Adrenal gland (tissue), 12 donors: ENCODE measurements around the gene ALPK3. TPM values are rescaled to one million over a fixed set of nuclear protein-coding genes. Genes with fewer than 3 reads are reported as not detected.

Experiments
- DNase-seq, 7 donors: peaks; one replicate each; pipeline ENCODE4 v3.0.0-alpha.2; 2019 to 2020
- H3K27ac ChIP-seq, 5 donors: fragments of 200-600 bp; sonication (generic) in 4 of 5; 1 replicate in 3 of 5; 2 replicates in 2 of 5; pipeline versions ENCODE4 v1.5.1 to v1.8.0; 2016 to 2020; ENCODE audit warnings: mild to moderate bottlenecking in 1 of 5
- H3K27me3 ChIP-seq: fragments of 200-600 bp; 2 replicates; pipeline ENCODE4 v1.8.0; 2021
- H3K36me3 ChIP-seq, 2 donors: fragments of 200-600 bp; replicated peaks in 1 of 2; 1 replicate in 1 of 2; 2 replicates in 1 of 2; pipeline versions ENCODE4 v1.5.1 to v1.8.0; 2018 to 2022
- H3K4me1 ChIP-seq, 2 donors: fragments of 200-600 bp; replicated peaks in 1 of 2; 1 replicate in 1 of 2; 2 replicates in 1 of 2; pipeline versions ENCODE4 v1.5.1 to v1.8.0; 2018 to 2021
- H3K4me3 ChIP-seq, 4 donors: fragments of 200-600 bp; sonication (generic) in 3 of 4; one replicate each; pipeline ENCODE4 v1.5.1; 2016 to 2018
- H3K9me3 ChIP-seq, 3 donors: fragments of 200-600 bp; sonication (generic) in 1 of 3; replicated peaks in 1 of 3; 1 replicate in 2 of 3; 2 replicates in 1 of 3; pipeline versions ENCODE4 v1.5.1 to v1.8.0; 2016 to 2021
- POLR2A ChIP-seq, 2 donors: fragments of 450-650 bp; IDR thresholded peaks; one replicate each; pipeline ENCODE4 v1.6.1; 2017; ENCODE audit warnings: antibody characterized with exemption in 2 of 2, mild to moderate bottlenecking in 2 of 2, moderate library complexity in 1 of 2
- WGBS, 4 donors: extraction: QIAGEN DNeasy Blood & Tissue Kit in 2 of 4; methylation state at CpG; one replicate each; pipeline versions ENCODE4 v1.1.5 to v1.1.7; 2013 to 2017; 5-methylcytosine and 5-hydroxymethylcytosine counted together
- intact Hi-C, 2 donors: fragments of 100-400 bp; cut with DNase I; formaldehyde crosslinking; loops; one replicate each; pipeline versions ENCODE4 v1.14.1 to v1.15.0; 2022 to 2023
- polyA plus RNA-seq, 3 donors: library from polyadenylated mRNA; stranded (reverse); fragments of 200-250 nt in 2 of 3; fragments of 350-450 nt in 1 of 3; fragmentation: Illumina TruSeq in 1 of 3; extraction: RNeasy Lipid Tissue Mini Kit (QIAGEN cat#74804) in 1 of 3; gene quantifications; one replicate each; pipeline ENCODE4 v1.2.3, GENCODE V29; 2013 to 2014
- total RNA-seq, 9 donors: library from RNA; depleted of rRNA in 4 of 9; stranded (reverse); fragments of >200 nt in 4 of 9; fragments of 120-200 nt in 1 of 9; fragmentation: NEBNext Ultra II Directional in 1 of 9; extraction: Animal tissue kit (Norgen Biotek cat#: 25700) in 1 of 9; gene quantifications; one replicate each; pipeline versions ENCODE4 v1.1.0 to v1.2.4, GENCODE V29; 2013 to 2023
- TF ChIP-seq, protein P1 (sequence below), 6 experiments: fragments of 450-650 bp in 4 of 6; fragments of 200-600 bp in 2 of 6; sonication (generic) in 1 of 6; IDR thresholded peaks; 1 replicate in 5 of 6; 2 replicates in 1 of 6; pipeline versions ENCODE4 v1.5.1 to v1.8.0; 2016 to 2021; ENCODE audit warnings: antibody characterized with exemption in 6 of 6, mild to moderate bottlenecking in 2 of 6, moderate library complexity in 1 of 6
- donor health status: healthy with polysubstance abuse.
- donor health status: Bipolar disorder and iron deficiency.
- donor health status: DM: yes; HTN: yes; CAD: no.
- donor health status: DM: no; HTN: no; CAD: no.
- donor health status: DM: no; HTN: no; CAD: no.
- donor health status: DM: yes; HTN: yes; CAD: no.

ALPK3 gene
- total and polyA plus RNA-seq, 12 donors = 5.8 to 39.3 (median 15.9) TPM

DNA sequence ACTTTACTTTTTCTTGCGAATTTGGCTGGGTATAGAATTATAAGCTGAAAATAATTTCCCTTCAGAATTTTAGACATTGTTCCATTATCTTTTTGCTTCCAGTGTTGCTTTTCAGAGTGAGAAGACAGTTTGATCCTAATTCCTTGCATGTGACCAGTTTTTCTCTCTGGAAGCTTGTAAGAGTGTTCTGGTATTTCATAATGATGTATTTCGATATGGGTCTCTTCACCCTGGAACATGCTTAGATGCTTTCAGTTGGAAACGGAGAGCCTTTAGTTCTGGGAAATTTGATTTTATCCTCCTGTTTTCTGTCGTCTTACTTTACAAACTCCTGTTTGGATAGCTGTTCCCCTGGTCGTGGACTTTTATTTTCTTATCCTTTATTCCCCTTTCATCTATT, 13.9 kb downstream of the ALPK3 start:
- WGBS, 4 donors = 77 to 85% (median 82%) methylated on average over 5 of the region's 5 CpGs
- H3K9me3 ChIP-seq = no peaks in the 10 kb centered on the region
- peaks cover 16 to 49% of the 10 kb centered on the region in 2 donors for H3K4me1 ChIP-seq
- intact Hi-C loops = no loop called here
- no peak for DNase-seq
- H3K4me3 ChIP-seq = no peak overlapping the region
- no peaks in the 10 kb centered on the region for H3K36me3 ChIP-seq
- H3K27me3 ChIP-seq = no peaks in the 10 kb centered on the region
- H3K27ac ChIP-seq = peak overlapping the region in 1 of 5 donors; percentile 42
- TF ChIP-seq, protein P1, sequence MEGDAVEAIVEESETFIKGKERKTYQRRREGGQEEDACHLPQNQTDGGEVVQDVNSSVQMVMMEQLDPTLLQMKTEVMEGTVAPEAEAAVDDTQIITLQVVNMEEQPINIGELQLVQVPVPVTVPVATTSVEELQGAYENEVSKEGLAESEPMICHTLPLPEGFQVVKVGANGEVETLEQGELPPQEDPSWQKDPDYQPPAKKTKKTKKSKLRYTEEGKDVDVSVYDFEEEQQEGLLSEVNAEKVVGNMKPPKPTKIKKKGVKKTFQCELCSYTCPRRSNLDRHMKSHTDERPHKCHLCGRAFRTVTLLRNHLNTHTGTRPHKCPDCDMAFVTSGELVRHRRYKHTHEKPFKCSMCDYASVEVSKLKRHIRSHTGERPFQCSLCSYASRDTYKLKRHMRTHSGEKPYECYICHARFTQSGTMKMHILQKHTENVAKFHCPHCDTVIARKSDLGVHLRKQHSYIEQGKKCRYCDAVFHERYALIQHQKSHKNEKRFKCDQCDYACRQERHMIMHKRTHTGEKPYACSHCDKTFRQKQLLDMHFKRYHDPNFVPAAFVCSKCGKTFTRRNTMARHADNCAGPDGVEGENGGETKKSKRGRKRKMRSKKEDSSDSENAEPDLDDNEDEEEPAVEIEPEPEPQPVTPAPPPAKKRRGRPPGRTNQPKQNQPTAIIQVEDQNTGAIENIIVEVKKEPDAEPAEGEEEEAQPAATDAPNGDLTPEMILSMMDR (IDR thresholded peaks at IDR 0.05) = no peak
- TF ChIP-seq POLR2A (IDR thresholded peaks at IDR 0.05) = no peak

DNA sequence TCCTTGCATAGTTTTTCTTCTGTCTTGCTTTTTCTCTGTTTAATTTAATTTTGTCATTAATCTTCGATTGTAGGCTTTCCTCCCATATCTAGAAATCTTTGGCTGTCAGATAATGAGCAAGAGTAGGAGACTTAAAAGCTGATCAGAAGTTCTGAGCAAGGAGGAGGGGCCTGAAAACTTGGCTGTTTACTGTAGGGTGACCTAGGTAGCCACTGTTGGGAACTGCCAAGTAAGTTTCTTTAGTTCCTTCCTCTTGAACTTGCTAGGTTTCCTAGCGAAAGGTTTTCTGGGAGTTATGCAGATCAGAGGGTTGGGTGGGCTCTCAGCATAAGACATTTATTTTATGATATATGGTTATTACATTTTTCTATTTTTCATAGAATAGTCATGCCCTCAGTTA, 14.5 kb downstream of the ALPK3 start:
- TF ChIP-seq POLR2A (IDR thresholded peaks at IDR 0.05) = no peak
- TF ChIP-seq, protein P1 (IDR thresholded peaks at IDR 0.05) = no peak
- intact Hi-C loops = no loop called here
- Histone ChIP-seq H3K9me3 (no peaks in the 10 kb centered on the region), H3K36me3 (no peaks in the 10 kb centered on the region), H3K27ac (peak overlapping the region in 1 of 5 donors; percentile 42), H3K4me1 (peaks cover 16 to 49% of the 10 kb centered on the region in 2 donors), H3K4me3 (no peak overlapping the region), H3K27me3 (no peaks in the 10 kb centered on the region)
- WGBS, 4 donors = 52 to 59% (median 55%) methylated on average over 2 of the region's 2 CpGs
- no peak for DNase-seq

DNA sequence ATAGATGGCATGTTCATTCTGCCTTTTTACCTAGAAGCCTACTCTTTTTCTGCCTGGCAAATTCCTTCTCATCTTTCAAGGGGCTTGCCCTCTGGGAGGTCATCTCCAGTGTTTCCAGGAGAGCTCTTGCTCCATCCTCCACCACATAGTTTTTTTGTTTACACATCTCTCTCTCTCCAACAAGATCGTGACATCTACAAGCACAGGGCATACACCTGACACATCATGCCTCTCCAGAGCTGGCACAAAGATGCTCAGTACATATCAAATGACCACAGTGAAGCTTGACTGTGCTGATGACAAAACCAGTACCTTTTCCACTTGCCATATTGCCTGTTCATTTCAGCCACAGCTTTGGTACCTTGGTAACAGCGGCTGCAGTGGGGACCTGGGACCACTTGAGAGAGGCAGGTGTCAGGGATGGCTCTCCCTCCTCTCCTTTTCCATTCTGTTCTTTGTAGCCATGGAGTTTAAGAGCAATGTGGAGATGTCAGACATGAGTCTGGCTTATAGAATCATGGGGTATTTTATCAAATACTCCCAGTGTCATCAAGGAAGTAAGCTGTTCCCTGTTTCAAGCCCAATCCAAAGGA, 15.4 kb downstream of the ALPK3 start:
- H3K4me1 ChIP-seq = peaks cover 16 to 49% of the 10 kb centered on the region in 2 donors
- no peaks in the 10 kb centered on the region for H3K36me3 ChIP-seq

DNA sequence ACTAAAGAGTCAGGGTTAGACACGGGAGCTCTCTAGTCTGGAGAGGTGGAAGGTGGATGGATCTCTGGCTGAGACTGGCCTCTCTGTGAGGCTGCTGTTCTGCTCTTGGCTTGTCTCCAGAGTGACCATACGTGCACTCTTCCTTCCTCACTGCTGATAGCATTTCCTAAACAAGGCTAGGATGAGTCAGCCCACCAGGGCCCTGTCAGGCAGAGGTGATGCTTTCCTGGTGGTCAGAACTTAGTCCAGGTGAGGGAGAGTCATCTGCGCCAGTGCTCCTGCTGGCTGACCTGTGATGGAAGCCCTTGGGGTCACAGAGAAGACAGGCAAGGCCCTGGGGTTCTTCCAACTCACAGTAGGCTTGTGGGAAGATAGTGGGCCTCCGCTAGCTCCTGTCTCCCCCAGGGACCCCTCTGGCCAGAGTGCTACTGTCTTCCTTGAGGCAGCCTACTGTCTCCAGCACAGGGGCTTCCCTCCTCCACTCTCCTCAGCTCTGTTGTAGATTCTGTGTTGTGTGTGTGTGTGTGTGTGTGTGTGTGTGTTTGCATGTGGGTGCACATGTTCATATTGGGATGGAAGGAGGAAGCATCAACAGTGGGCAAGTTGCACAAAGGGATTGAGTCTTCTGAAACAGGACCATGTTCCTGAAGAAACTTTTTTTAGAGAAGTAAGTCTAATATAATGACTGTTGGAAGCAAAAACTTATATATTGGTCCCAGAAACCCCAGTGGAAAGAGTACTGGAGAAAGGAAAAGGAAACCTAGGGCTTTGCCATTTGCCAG, 16.5 kb downstream of the ALPK3 start:
- WGBS, 4 donors = 23 to 57% (median 47%) methylated on average over 3 to 4 of the region's 4 CpGs
- no peak for TF ChIP-seq POLR2A (IDR thresholded peaks at IDR 0.05)
- TF ChIP-seq, protein P1 (IDR thresholded peaks at IDR 0.05) = no peak
- intact Hi-C loops = no loop called here

More for the DNA sequence above, 15.4 kb downstream of the ALPK3 start:
- Histone ChIP-seq H3K27ac (peak overlapping the region in 1 of 5 donors; percentile 14), H3K4me3 (no peak overlapping the region), H3K9me3 (no peaks in the 10 kb centered on the region), H3K27me3 (no peaks in the 10 kb centered on the region)
- TF ChIP-seq, protein P1 (IDR thresholded peaks at IDR 0.05) = no peak
- TF ChIP-seq POLR2A (IDR thresholded peaks at IDR 0.05) = no peak
- WGBS, 4 donors = 82 to 92% (median 91%) methylated on average over 2 of the region's 2 CpGs
- intact Hi-C loops = no loop called here
- no peak for DNase-seq

More for the DNA sequence above, 16.5 kb downstream of the ALPK3 start:
- no peak overlapping the region for H3K4me3 ChIP-seq
- H3K27me3 ChIP-seq = no peaks in the 10 kb centered on the region
- DNase-seq = peak in 6 of 7 donors; percentile 46 to 78 (median 62)
- H3K27ac ChIP-seq = peak overlapping the region in 2 of 5 donors; percentile 14 to 15
- no peaks in the 10 kb centered on the region for H3K9me3 ChIP-seq
- peaks cover 13 to 42% of the 10 kb centered on the region in 2 donors for H3K4me1 ChIP-seq
- H3K36me3 ChIP-seq = no peaks in the 10 kb centered on the region
